Measurements from ENCODE around the gene KIAA0825. TPM values are rescaled to one million over a fixed set of nuclear protein-coding genes. Genes with fewer than 3 reads are reported as not detected.

KIAA0825 gene
- total RNA-seq, 1 donor from 2014 or later: 2.9 TPM

GRCh38 chr5:94508461-94509148 is 109.8 kb downstream of the KIAA0825 start:
- no peak for DNase-seq (ENCODE audit: low read depth)

- peak; percentile 17 for DNase-seq (ENCODE audit: low read depth)
Observed at GRCh38 chr5:94505327-94506068, 112.9 kb downstream of the KIAA0825 start.

GRCh38 chr5:94503677-94504076 is 114.7 kb downstream of the KIAA0825 start:
- peak; percentile 63 for DNase-seq (ENCODE audit: low read depth)

- DNase-seq (ENCODE audit: low read depth): no peak
Observed at GRCh38 chr5:94501365-94501764, 117.0 kb downstream of the KIAA0825 start.

DNA sequence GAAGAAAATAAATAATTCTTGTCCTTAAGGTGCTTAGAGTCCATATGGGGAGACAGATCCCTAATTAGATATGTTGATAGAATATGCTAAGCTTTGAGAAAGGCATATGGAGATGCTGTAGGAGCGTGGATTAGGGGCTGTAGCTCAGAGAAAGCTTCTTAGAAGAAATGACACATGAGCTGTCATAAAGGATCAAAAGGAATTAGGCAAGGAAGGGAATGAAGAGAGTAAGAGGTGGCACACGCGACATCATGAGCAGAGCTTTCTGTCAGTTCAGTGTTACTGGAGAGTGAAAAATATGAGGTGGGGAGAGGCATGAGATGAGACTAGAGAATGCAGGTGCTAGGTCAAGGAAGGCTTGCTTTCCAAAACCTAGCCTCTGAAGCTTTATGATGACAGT is 118.6 kb downstream of the KIAA0825 start:
- no peak for DNase-seq (ENCODE audit: low read depth)

DNA sequence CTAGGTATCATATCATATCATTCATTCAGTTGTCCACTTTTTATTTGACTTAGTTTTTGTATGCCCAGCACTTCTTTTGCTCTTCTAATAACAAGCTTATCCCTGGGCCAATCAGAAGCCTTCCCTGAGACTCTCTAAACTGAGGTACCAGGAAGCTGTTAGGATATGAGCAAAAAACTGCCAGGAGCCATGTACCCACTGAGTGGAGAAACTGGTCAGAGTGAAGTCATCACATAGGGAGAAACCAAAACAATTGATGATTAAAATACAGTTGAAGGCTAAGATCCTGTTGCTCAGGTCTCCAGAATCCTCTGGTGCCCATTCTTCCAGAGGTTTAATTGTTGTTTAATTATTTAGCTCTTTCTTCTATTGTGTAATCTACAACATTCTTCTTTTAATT is 120.2 kb downstream of the KIAA0825 start:
- no peak for DNase-seq (ENCODE audit: low read depth)

- DNase-seq (ENCODE audit: low read depth): no peak
Observed at GRCh38 chr5:94485067-94485466, 133.3 kb downstream of the KIAA0825 start.

DNA sequence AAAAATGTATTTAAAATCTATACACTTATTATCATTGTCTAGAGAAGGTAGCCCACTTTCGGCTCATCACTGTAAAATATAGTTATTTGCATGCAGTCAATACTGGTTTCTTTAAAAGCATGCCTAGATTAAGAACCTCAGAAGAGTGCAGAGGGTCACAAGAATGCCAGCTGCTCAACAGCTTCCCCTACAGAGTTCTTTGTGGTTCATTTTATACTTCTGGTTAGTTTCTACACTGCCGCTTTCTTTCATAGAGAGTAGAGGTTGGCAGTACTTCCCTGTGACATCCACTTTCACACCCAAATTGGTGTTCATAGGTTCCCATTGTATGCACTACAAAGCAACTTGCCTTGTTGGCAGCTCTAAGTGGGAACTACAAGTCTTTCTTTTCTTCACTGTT is 137.3 kb downstream of the KIAA0825 start:
- DNase-seq (ENCODE audit: low read depth): no peak

DNA sequence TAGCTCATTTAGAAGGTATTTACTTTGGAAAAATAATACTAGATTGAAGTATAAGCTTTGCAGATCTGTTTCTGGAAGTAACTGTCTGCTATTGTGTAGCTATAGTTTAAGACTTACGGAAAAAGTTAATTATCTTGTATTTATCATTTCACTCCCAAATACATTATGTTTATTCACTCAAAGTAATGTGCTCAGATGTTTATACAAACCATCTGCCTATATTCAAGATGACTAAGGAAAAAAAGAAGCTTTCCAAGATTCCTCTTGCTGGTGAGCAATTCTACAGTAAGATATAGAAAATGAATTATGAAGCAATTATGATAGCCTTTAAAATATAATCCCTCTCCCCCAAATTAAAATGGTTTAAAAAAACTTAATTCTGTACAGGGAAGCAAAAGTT is 137.9 kb downstream of the KIAA0825 start:
- DNase-seq (ENCODE audit: low read depth): no peak

- no peak for DNase-seq (ENCODE audit: low read depth)
Observed at GRCh38 chr5:94473936-94474335, 144.5 kb downstream of the KIAA0825 start.

GRCh38 chr5:94471521-94471920 is 146.9 kb downstream of the KIAA0825 start:
- peak; percentile 39 for DNase-seq (ENCODE audit: low read depth)

- no peak for DNase-seq (ENCODE audit: low read depth)
Observed at GRCh38 chr5:94470802-94471201, 147.6 kb downstream of the KIAA0825 start.

GRCh38 chr5:94469894-94470329 is 148.5 kb downstream of the KIAA0825 start:
- peak; percentile 3 for DNase-seq (ENCODE audit: low read depth)

DNA sequence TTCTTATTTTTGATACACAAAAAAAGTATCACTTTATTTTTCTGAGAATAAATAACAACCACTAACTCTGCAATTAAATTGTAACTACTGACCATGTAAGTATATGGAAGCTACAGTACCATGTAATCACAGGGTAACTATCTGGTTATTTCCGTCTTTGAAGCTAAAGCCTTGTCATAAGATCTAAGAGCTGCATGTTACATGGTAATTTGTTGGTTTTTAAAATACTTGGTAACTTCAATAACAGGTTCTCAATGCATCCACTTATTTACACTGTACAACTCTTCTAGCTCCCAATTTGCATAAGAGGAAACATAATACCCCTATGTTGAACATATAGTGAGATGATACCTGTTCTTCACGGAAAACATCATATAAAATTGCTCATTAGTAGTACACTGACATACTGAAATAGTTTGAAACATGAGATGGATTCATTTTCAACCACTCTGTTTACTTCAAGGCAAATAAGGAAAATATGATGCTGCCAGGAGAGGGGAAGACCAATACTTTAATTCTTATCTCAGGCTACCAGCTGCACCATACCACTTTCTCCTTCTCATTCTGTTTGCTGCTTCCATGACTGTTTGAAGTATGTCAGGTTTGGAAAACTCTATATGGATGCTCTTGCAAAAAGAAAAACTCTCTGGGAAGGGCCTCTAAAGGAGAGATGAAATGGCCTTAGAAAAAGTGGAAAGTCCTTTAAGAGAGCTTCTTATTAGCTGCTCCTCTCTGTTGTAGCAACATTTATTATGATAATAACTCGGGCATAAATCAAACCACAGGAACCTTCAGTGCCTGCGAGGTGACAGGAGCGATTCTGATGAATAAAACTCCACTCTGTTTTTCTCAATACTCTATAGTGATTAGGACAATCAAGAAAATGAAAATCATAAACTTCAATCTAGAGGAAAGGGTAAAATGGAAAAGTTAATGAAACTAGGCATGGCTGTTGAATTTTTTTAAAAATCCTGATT is 150.2 kb downstream of the KIAA0825 start:
- no peak for DNase-seq (ENCODE audit: low read depth)

DNA sequence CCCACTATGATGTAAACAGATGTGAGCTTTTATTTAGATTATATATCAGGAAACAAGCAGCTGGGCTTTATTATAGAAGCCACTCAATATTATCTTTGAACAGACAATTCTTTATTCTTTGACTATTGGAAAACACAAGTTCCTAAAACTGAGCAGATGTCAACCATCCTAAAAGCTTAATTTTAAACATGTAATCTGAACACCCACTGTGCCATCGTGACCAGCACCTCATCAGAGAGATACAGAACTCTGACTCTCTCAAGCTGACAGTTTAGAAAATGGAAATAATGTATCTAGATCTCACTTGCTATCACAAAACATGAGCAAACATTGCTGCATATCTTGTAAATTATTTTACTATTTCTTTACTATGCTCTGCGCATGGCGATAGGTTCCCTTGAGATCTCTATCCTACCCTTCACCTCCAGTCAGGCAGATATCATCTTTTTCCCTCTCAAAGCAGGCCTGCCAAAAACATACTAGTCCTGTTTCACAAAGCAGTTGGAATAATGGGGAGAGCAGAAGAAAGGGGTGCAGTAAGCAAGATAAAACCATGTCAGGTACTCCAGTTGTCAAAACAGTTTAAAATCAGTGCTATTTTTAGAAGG is 151.0 kb downstream of the KIAA0825 start:
- DNase-seq (ENCODE audit: low read depth): no peak

DNA sequence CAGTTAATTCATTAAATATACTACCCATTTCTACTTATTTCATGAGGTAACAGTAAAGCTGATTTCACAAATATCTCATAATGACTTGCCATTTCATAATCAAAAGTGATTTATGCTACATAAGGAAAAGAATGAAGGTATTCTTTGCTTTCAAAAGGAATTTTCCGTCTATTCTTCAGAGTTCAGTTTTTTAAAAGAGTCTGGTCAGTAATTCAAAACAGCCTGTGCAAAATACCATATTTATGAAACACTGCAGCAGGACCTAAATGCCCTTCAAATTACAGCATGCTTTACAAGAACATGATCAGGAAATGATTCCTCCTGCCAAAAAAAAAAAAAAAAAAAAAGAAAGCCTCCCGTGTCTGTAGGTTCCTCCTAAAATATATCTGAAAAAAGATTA is 154.7 kb downstream of the KIAA0825 start:
- no peak for DNase-seq (ENCODE audit: low read depth)

- DNase-seq (ENCODE audit: low read depth): no peak
Observed at GRCh38 chr5:94461131-94461530, 157.3 kb downstream of the KIAA0825 start.

DNA sequence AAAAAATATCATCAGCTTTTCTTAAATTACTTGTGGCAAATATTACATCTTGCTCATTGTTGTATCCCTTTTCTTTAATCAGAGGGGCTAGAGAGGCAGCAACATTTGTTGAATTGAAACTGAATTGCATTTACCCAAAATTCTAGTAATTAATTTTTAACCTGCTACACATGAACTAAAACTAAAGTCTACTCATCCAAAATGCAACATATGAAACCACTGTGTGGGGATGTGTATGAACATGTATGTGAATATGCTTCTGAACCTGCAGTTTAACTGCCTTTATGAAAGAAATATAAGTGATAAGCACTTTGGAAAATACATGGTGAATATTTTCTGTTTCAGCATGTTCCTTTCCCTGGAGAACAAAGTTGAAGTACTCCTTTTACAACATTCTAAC is 158.5 kb downstream of the KIAA0825 start:
- no peak for DNase-seq (ENCODE audit: low read depth)

- no peak for DNase-seq (ENCODE audit: low read depth)
Observed at GRCh38 chr5:94457788-94458187, 160.6 kb downstream of the KIAA0825 start.

DNA sequence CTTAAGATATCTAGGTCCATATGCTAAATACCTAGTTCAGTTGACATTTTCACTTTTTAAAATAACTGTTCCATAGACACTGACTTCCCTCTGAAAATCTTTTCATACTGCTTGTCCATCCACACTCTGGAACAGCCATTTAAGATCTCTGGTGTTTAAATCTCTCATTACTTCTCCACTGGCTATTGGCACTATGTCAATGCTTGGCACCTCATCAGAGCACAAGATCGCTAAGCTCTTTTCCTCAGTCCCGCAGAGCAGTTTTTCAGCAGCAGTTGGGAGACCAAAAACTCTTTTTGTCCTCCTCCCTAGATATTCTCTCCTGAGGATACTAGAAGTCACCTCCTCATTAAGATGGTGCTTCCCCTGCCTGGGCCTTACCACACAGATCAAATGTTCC is 172.7 kb downstream of the KIAA0825 start:
- DNase-seq (ENCODE audit: low read depth): no peak

DNA sequence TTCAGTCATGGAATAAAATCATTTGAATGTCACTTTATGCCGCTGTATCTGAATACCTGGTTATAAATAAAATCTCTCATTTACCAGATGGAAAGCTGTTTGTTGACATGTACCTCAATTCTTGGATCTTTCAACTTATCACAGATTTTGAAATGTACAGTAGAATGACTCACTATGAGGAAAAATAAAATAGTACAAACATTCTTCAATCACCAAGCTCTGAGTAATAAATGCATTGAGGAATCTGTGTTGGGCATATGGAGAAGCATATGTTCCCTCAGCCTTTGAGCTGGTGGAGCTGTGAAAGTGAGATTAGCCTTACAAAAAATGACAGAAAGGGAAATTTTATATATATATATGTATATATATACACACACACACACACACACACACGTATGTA is 175.4 kb downstream of the KIAA0825 start:
- no peak for DNase-seq (ENCODE audit: low read depth)
